ENCODE results near the gene CARD11.

CARD11 gene

DNA sequence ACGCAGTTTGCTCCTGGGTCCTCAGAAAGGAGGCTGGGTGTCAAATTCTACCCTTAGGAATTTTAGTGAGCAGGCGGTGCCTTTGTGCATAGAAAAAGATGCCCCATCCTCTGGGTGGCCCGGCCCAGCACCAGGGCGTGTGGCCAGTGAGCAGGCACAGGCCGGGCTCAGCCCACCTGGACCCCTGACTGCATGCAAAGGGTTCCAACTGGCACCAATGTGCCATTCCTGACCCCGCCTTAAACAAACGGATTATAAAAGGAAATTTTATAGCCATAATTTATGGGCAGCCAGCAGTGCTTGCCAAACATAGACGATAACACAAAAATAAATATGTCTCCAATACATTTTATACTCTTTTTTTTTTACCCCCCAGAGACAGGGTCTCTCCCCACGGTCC lies 159.5 kb downstream of the CARD11 start:
- TF ChIP-seq, protein P1, sequence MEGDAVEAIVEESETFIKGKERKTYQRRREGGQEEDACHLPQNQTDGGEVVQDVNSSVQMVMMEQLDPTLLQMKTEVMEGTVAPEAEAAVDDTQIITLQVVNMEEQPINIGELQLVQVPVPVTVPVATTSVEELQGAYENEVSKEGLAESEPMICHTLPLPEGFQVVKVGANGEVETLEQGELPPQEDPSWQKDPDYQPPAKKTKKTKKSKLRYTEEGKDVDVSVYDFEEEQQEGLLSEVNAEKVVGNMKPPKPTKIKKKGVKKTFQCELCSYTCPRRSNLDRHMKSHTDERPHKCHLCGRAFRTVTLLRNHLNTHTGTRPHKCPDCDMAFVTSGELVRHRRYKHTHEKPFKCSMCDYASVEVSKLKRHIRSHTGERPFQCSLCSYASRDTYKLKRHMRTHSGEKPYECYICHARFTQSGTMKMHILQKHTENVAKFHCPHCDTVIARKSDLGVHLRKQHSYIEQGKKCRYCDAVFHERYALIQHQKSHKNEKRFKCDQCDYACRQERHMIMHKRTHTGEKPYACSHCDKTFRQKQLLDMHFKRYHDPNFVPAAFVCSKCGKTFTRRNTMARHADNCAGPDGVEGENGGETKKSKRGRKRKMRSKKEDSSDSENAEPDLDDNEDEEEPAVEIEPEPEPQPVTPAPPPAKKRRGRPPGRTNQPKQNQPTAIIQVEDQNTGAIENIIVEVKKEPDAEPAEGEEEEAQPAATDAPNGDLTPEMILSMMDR (IDR thresholded peaks at IDR 0.05) = no peak

DNA sequence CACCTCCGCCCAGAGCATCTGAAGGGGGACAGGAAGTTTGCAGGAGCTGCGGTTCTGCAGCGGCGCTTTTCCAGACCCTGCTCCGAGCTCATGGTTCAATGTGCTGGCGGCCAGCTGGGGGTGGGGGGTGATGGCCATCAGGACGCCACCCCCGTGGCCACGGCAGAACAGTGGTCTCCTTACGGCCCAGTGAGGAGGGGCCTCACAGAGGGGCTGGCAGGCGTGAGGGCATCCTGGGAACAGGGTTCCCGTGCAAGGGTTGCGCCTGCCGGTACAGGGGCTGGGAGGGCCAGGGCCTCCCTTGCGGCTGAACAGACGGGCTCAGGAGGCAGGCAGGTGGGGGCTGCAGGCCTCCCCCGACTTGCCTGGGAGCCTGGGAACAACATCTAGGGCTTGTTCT lies 160.6 kb downstream of the CARD11 start:
- TF ChIP-seq, protein P1 (IDR thresholded peaks at IDR 0.05) = no peak

DNA sequence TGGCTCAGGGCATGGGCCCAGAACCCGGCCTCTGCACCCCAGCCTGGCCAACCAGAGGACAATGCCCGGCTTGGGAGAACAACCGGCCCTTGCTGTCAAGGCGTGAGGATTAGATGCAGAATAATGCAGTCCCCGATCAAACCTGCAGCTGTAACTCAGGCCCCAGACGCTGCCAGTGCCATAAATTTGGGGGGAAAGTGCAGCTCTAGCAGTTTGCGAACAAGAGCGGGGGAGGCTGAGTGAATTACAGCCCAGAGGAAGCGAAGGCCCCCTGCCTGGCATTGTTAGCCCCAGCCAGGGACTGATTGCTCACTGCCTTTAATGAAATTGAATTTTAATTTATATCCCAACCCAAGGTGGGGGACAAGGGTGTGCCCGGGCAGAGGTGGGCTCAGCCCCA lies 161.6 kb downstream of the CARD11 start:
- TF ChIP-seq, protein P1 (IDR thresholded peaks at IDR 0.05) = no peak

DNA sequence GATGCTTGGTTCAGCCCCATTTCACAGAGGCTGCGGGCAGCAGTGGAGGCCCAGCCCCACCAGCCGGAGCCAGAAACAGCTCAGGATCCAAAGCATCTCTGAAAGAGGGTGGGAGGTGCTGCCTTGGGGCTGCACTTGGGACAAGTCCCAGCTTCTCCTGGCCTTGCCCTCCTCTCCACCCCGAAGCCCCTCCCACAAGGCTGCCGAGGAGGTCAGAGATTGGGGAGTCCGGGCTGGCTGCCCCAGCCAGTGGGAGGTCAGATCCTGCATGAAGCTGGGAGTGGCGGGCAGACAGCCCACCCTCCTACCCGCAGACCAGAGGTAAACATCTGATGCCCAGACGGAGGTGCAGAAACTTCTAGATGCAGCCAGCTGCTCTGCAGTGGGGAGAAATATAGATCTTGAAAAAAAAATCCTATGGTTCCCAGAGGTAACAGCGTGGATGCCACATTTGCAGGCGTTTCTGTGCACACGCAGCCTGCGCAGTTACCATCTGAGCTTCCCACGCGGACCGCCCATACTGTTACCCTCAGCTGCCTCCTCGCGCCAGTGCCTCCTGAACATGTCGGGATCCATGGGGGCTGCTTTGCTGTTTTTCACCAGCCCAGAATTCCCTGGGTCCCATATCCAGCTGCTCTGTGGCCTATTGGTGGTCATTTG lies 162.7 kb downstream of the CARD11 start:
- TF ChIP-seq, protein P1 (IDR thresholded peaks at IDR 0.05) = no peak

DNA sequence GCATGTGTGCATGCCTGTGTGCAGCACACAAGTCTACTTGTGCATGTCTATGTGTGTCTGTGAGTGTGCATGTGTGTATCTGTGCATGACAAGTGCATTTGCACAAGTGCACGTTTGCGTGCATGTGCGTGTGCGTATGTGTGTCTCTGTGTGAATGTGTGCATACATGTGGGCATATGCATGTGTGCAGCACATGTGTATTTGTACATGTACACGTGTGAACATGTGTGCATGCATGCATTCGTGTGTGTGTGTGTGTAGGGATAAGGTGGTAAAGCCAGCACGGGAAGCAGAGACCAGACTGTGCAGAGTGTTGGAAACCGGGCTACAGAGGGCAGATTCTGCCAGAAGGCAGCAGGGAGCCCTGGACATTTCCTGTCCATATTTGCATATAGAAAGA lies 163.6 kb downstream of the CARD11 start:
- TF ChIP-seq, protein P1 (IDR thresholded peaks at IDR 0.05) = no peak

DNA sequence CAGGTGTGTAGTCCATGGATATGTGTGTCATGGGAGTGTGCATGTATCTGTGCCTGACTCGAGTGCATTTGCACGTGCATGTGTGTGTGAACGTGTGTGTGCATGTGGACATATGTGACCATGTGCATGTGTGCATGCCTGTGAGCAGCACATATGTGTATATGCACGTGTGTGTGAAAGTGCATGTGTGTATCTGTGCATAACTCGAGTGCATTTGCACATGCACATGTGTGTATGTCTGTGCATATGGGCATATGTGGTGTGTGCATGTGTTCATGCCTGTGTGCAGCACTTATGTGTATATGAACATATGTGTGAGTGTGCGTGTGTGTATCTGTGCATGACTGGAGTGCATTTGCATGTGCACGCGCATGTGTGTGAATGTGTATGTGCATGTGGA lies 164.3 kb downstream of the CARD11 start:
- TF ChIP-seq, protein P1 (IDR thresholded peaks at IDR 0.05) = no peak

DNA sequence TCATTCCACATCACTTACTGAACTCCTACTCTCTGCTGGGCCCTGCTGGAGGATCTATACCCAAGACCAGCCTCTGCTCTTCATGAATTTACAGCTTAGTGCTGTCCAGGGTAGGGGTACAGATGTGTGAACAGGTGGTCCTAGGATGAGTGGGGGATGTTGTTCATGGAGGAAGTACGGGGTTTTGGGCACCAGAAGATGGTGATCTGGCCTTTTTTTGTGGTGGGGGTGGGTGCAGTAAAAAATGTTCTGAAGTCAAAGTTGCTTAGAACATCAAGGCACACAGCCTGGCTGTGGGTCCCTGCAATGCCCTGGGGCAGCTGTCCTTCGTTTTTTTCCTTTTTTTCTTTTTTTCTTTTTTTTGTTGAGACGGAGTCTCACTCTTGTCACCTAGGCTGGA lies 165.4 kb downstream of the CARD11 start:
- TF ChIP-seq, protein P1 (IDR thresholded peaks at IDR 0.05) = no peak

Measured in LNCAP (cell line).